IMR-90 (cell line): Measurements from ENCODE around the gene RBM39.

Experiments
- BHLHE40 ChIP-seq: fragments of 150-350 bp; IDR thresholded peaks from 2 replicates; pipeline ENCODE4 v1.6.1; 2016; ENCODE audit warnings: mild to moderate bottlenecking, low read depth, low read length
- CTCF ChIP-seq: conservative IDR thresholded peaks from 2 replicates; pipeline ENCODE4 v1.5.1; 2012; ENCODE audit warnings: mild to moderate bottlenecking, low read depth, low read length, improper control_type of control experiment
- ELK1 ChIP-seq: fragments of 150-350 bp; IDR thresholded peaks from 2 replicates; pipeline ENCODE4 v1.6.1; 2016; ENCODE audit warnings: low read depth, mild to moderate bottlenecking, low read length, moderate library complexity, borderline replicate concordance
- FOS ChIP-seq: fragments of 150-350 bp; IDR thresholded peaks from 2 replicates; pipeline ENCODE4 v1.6.1; 2016; ENCODE audit warnings: low read depth, low read length
- NFE2L2 ChIP-seq: fragments of 150-350 bp; IDR thresholded peaks from 2 replicates; pipeline ENCODE4 v1.6.1; 2016; ENCODE audit warnings: low read depth, mild to moderate bottlenecking, low read length
- POLR2A ChIP-seq: IDR thresholded peaks from 2 replicates; pipeline ENCODE4 v1.6.1; 2012; ENCODE audit warnings: mild to moderate bottlenecking, low read depth, low read length
- RCOR1 ChIP-seq: IDR thresholded peaks from 2 replicates; pipeline ENCODE4 v1.6.1; 2012; ENCODE audit warnings: mild to moderate bottlenecking, low read length, improper control_type of control experiment; ENCODE audit not compliant: insufficient replicate concordance
- SMC3 ChIP-seq: fragments of 150-350 bp; IDR thresholded peaks from 2 replicates; pipeline ENCODE4 v1.6.1; 2016; ENCODE audit warnings: low read depth, mild to moderate bottlenecking, antibody characterized with exemption, low read length, moderate library complexity

GRCh38 chr20:35699127-35699956, 42.7 kb downstream of the RBM39 start, which contains the start of the genes NFS1 and ROMO1:
- TF ChIP-seq CTCF (peak; percentile 34; the same call in 1 of the 2 replicates), BHLHE40 (no peak), NFE2L2 (no peak), FOS (no peak), SMC3 (no peak), POLR2A (peak; percentile 78), RCOR1 (no peak), ELK1 (no peak)
